ENCODE measurements around the gene FUZ. TPM values are rescaled to one million over a fixed set of nuclear protein-coding genes. Genes with fewer than 3 reads are reported as not detected.

Gene FUZ
- total and polyA plus RNA-seq, 2 donors = 16.6 to 20.9 TPM

- Histone ChIP-seq H3K27ac (ENCODE audit: low read depth in 1 of 2, low read length in 1 of 2) (no peak overlapping the region), H3K36me3 (ENCODE audit: control insufficient read depth in 2 of 2, insufficient read depth in 2 of 2, low read length in 1 of 2) (peaks cover 28 to 33% of the 10 kb centered on the region in 2 donors), H3K4me3 (ENCODE audit: low read length in 2 of 2) (no peak overlapping the region), H3K9me3 (ENCODE audit: control insufficient read depth in 2 of 2, insufficient read depth in 1 of 2, low read length in 1 of 2) (peaks cover 0 to 6% of the 10 kb centered on the region in 2 donors), H3K4me1 (ENCODE audit: control insufficient read depth in 2 of 2, insufficient read depth in 2 of 2, low read length in 2 of 2) (peaks cover 8 to 30% of the 10 kb centered on the region in 2 donors), H3K27me3 (ENCODE audit: control insufficient read depth in 2 of 2, insufficient read depth in 1 of 2, low read length in 1 of 2) (peaks cover 0 to 5% of the 10 kb centered on the region in 2 donors)
- WGBS = 92% methylated on average over 14 of the region's 14 CpGs
- DNase-seq (ENCODE audit: low read depth in 6 of 9, low spot score in 9 of 9) = no peak
Measured at GRCh38 chr19:49852631-49853126, 39.6 kb upstream of the FUZ start.

GRCh38 chr19:49851456-49852259 lies 38.6 kb upstream of the FUZ start:
- Histone ChIP-seq H3K9me3 (ENCODE audit: control insufficient read depth in 2 of 2, insufficient read depth in 1 of 2, low read length in 1 of 2) (peaks cover 0 to 6% of the 10 kb centered on the region in 2 donors), H3K4me3 (ENCODE audit: low read length in 2 of 2) (peak overlapping the region; percentile 49 to 89), H3K27ac (ENCODE audit: low read depth in 1 of 2, low read length in 1 of 2) (peak overlapping the region in 1 of 2 donors; percentile 96), H3K36me3 (ENCODE audit: control insufficient read depth in 2 of 2, insufficient read depth in 2 of 2, low read length in 1 of 2) (peaks cover 18 to 22% of the 10 kb centered on the region in 2 donors), H3K27me3 (ENCODE audit: control insufficient read depth in 2 of 2, insufficient read depth in 1 of 2, low read length in 1 of 2) (peaks cover 0 to 5% of the 10 kb centered on the region in 2 donors), H3K4me1 (ENCODE audit: control insufficient read depth in 2 of 2, insufficient read depth in 2 of 2, low read length in 2 of 2) (peaks cover 8 to 25% of the 10 kb centered on the region in 2 donors)
- WGBS = 4% methylated on average over 78 of the region's 78 CpGs
- peak in 4 of 9 donors; percentile 11 to 44 (median 33) for DNase-seq (ENCODE audit: low read depth in 6 of 9, low spot score in 9 of 9)

- DNase-seq (ENCODE audit: low read depth in 6 of 9, low spot score in 9 of 9) = peak; percentile 73 to 93 (median 81)
- peak within 1 kb of the TSS; percentile 89 to 92 for H3K4me3 ChIP-seq (ENCODE audit: low read length in 2 of 2)
- WGBS = under 1% methylated on average over 98 of the region's 98 CpGs
- peaks cover 0 to 6% of the 10 kb centered on the region in 2 donors for H3K9me3 ChIP-seq (ENCODE audit: control insufficient read depth in 2 of 2, insufficient read depth in 1 of 2, low read length in 1 of 2)
- H3K4me1 ChIP-seq (ENCODE audit: control insufficient read depth in 2 of 2, insufficient read depth in 2 of 2, low read length in 2 of 2) = peaks cover 8 to 28% of the 10 kb centered on the region in 2 donors
- peaks cover 13 to 14% of the 10 kb centered on the region in 2 donors for H3K36me3 ChIP-seq (ENCODE audit: control insufficient read depth in 2 of 2, insufficient read depth in 2 of 2, low read length in 1 of 2)
- peak within 1 kb of the TSS; percentile 96 to 99 for H3K27ac ChIP-seq (ENCODE audit: low read depth in 1 of 2, low read length in 1 of 2)
- peaks cover 0 to 5% of the 10 kb centered on the region in 2 donors for H3K27me3 ChIP-seq (ENCODE audit: control insufficient read depth in 2 of 2, insufficient read depth in 1 of 2, low read length in 1 of 2)
Measured at GRCh38 chr19:49850487-49851342, 37.6 kb upstream of the FUZ start, which contains the start of gene PTOV1. Gene PTOV1, plus strand, starts transcription at chr19:49851159.

- Histone ChIP-seq H3K27ac (ENCODE audit: low read depth in 1 of 2, low read length in 1 of 2) (no peak overlapping the region), H3K36me3 (ENCODE audit: control insufficient read depth in 2 of 2, insufficient read depth in 2 of 2, low read length in 1 of 2) (peaks cover 7 to 9% of the 10 kb centered on the region in 2 donors), H3K9me3 (ENCODE audit: control insufficient read depth in 2 of 2, insufficient read depth in 1 of 2, low read length in 1 of 2) (peaks cover 0 to 6% of the 10 kb centered on the region in 2 donors), H3K4me3 (ENCODE audit: low read length in 2 of 2) (peak overlapping the region; percentile 89 to 92), H3K4me1 (ENCODE audit: control insufficient read depth in 2 of 2, insufficient read depth in 2 of 2, low read length in 2 of 2) (peaks cover 8 to 28% of the 10 kb centered on the region in 2 donors), H3K27me3 (ENCODE audit: control insufficient read depth in 2 of 2, insufficient read depth in 1 of 2, low read length in 1 of 2) (peaks cover 0 to 5% of the 10 kb centered on the region in 2 donors)
- no peak for DNase-seq (ENCODE audit: low read depth in 6 of 9, low spot score in 9 of 9)
- WGBS = 69% methylated on average over 12 of the region's 12 CpGs
Measured at GRCh38 chr19:49850221-49850486, 37.1 kb upstream of the FUZ start.

GRCh38 chr19:49849433-49850220 lies 36.5 kb upstream of the FUZ start:
- WGBS = 95% methylated on average over 15 of the region's 15 CpGs
- Histone ChIP-seq H3K4me3 (ENCODE audit: low read length in 2 of 2) (no peak overlapping the region), H3K9me3 (ENCODE audit: control insufficient read depth in 2 of 2, insufficient read depth in 1 of 2, low read length in 1 of 2) (peaks cover 0 to 6% of the 10 kb centered on the region in 2 donors), H3K36me3 (ENCODE audit: control insufficient read depth in 2 of 2, insufficient read depth in 2 of 2, low read length in 1 of 2) (peaks cover 3 to 6% of the 10 kb centered on the region in 2 donors), H3K27ac (ENCODE audit: low read depth in 1 of 2, low read length in 1 of 2) (no peak overlapping the region), H3K27me3 (ENCODE audit: control insufficient read depth in 2 of 2, insufficient read depth in 1 of 2, low read length in 1 of 2) (peaks cover 0 to 5% of the 10 kb centered on the region in 2 donors), H3K4me1 (ENCODE audit: control insufficient read depth in 2 of 2, insufficient read depth in 2 of 2, low read length in 2 of 2) (peaks cover 8 to 28% of the 10 kb centered on the region in 2 donors)
- no peak for DNase-seq (ENCODE audit: low read depth in 6 of 9, low spot score in 9 of 9)

- H3K36me3 ChIP-seq (ENCODE audit: control insufficient read depth in 2 of 2, insufficient read depth in 2 of 2, low read length in 1 of 2) = no peaks in the 10 kb centered on the region
- WGBS = 94% methylated on average over 3 of the region's 3 CpGs
- H3K9me3 ChIP-seq (ENCODE audit: control insufficient read depth in 2 of 2, insufficient read depth in 1 of 2, low read length in 1 of 2) = peaks cover 0 to 6% of the 10 kb centered on the region in 2 donors
- H3K4me1 ChIP-seq (ENCODE audit: control insufficient read depth in 2 of 2, insufficient read depth in 2 of 2, low read length in 2 of 2) = peaks cover 8 to 27% of the 10 kb centered on the region in 2 donors
- H3K4me3 ChIP-seq (ENCODE audit: low read length in 2 of 2) = no peak overlapping the region
- peaks cover 0 to 5% of the 10 kb centered on the region in 2 donors for H3K27me3 ChIP-seq (ENCODE audit: control insufficient read depth in 2 of 2, insufficient read depth in 1 of 2, low read length in 1 of 2)
- no peak overlapping the region for H3K27ac ChIP-seq (ENCODE audit: low read depth in 1 of 2, low read length in 1 of 2)
- no peak for DNase-seq (ENCODE audit: low read depth in 6 of 9, low spot score in 9 of 9)
Measured at GRCh38 chr19:49848938-49849337, 35.8 kb upstream of the FUZ start.

GRCh38 chr19:49847731-49848696 lies 34.9 kb upstream of the FUZ start:
- Histone ChIP-seq H3K36me3 (ENCODE audit: control insufficient read depth in 2 of 2, insufficient read depth in 2 of 2, low read length in 1 of 2) (no peaks in the 10 kb centered on the region), H3K4me3 (ENCODE audit: low read length in 2 of 2) (no peak overlapping the region), H3K27me3 (ENCODE audit: control insufficient read depth in 2 of 2, insufficient read depth in 1 of 2, low read length in 1 of 2) (peaks cover 0 to 5% of the 10 kb centered on the region in 2 donors), H3K9me3 (ENCODE audit: control insufficient read depth in 2 of 2, insufficient read depth in 1 of 2, low read length in 1 of 2) (peaks cover 0 to 6% of the 10 kb centered on the region in 2 donors), H3K4me1 (ENCODE audit: control insufficient read depth in 2 of 2, insufficient read depth in 2 of 2, low read length in 2 of 2) (peaks cover 8 to 19% of the 10 kb centered on the region in 2 donors), H3K27ac (ENCODE audit: low read depth in 1 of 2, low read length in 1 of 2) (no peak overlapping the region)
- peak in 1 of 9 donors; percentile 24 for DNase-seq (ENCODE audit: low read depth in 6 of 9, low spot score in 9 of 9)
- 78% methylated on average over 10 of the region's 10 CpGs for WGBS

- 88% methylated on average over 5 of the region's 5 CpGs for WGBS
- H3K27me3 ChIP-seq (ENCODE audit: control insufficient read depth in 2 of 2, insufficient read depth in 1 of 2, low read length in 1 of 2) = no peaks in the 10 kb centered on the region
- H3K36me3 ChIP-seq (ENCODE audit: control insufficient read depth in 2 of 2, insufficient read depth in 2 of 2, low read length in 1 of 2) = no peaks in the 10 kb centered on the region
- H3K4me3 ChIP-seq (ENCODE audit: low read length in 2 of 2) = no peak overlapping the region
- no peak for DNase-seq (ENCODE audit: low read depth in 6 of 9, low spot score in 9 of 9)
- H3K4me1 ChIP-seq (ENCODE audit: control insufficient read depth in 2 of 2, insufficient read depth in 2 of 2, low read length in 2 of 2) = peaks cover 0 to 8% of the 10 kb centered on the region in 2 donors
- peaks cover 0 to 6% of the 10 kb centered on the region in 2 donors for H3K9me3 ChIP-seq (ENCODE audit: control insufficient read depth in 2 of 2, insufficient read depth in 1 of 2, low read length in 1 of 2)
- no peak overlapping the region for H3K27ac ChIP-seq (ENCODE audit: low read depth in 1 of 2, low read length in 1 of 2)
Measured at GRCh38 chr19:49846408-49846807, 33.3 kb upstream of the FUZ start.

Measured in thymus (tissue), 11 donors.